Measurements from ENCODE around the gene FBN2.

The FBN2 gene

GRCh38 chr5:128317481-128317880 is 220.6 kb downstream of the FBN2 start:
- H3K36me3 ChIP-seq (ENCODE audit: control insufficient read depth, insufficient read depth, low read length), result no peaks in the 10 kb centered on the region
- no peaks in the 10 kb centered on the region for H3K4me1 ChIP-seq (ENCODE audit: control insufficient read depth, insufficient read depth, low read length)
- no peaks in the 10 kb centered on the region for H3K27me3 ChIP-seq (ENCODE audit: control insufficient read depth, insufficient read depth, low read length)
- H3K9ac ChIP-seq (ENCODE audit: low read depth, low read length), result no peak overlapping the region
- H3K27ac ChIP-seq (ENCODE audit: low read depth, low read length), result no peak overlapping the region
- no peaks in the 10 kb centered on the region for H3K9me3 ChIP-seq (ENCODE audit: control insufficient read depth, insufficient read depth, low read length)
- no peak overlapping the region for H3K4me3 ChIP-seq (ENCODE audit: low read depth, low read length)

GRCh38 chr5:128315671-128316070 is 222.4 kb downstream of the FBN2 start:
- no peak overlapping the region for H3K27ac ChIP-seq (ENCODE audit: low read depth, low read length)
- H3K36me3 ChIP-seq (ENCODE audit: control insufficient read depth, insufficient read depth, low read length), result no peaks in the 10 kb centered on the region
- no peaks in the 10 kb centered on the region for H3K9me3 ChIP-seq (ENCODE audit: control insufficient read depth, insufficient read depth, low read length)
- H3K9ac ChIP-seq (ENCODE audit: low read depth, low read length), result no peak overlapping the region
- no peaks in the 10 kb centered on the region; the same call in 1 of the 2 replicates for H3K4me1 ChIP-seq (ENCODE audit: control insufficient read depth, insufficient read depth, low read length)
- no peaks in the 10 kb centered on the region for H3K27me3 ChIP-seq (ENCODE audit: control insufficient read depth, insufficient read depth, low read length)
- no peak overlapping the region for H3K4me3 ChIP-seq (ENCODE audit: low read depth, low read length)

- Histone ChIP-seq H3K27me3 (ENCODE audit: control insufficient read depth, insufficient read depth, low read length) (no peaks in the 10 kb centered on the region), H3K36me3 (ENCODE audit: control insufficient read depth, insufficient read depth, low read length) (0 out of 2 replicates have a peak, but pooled peaks cover 4% of the 10 kb centered on the region), H3K9ac (ENCODE audit: low read depth, low read length) (no peak overlapping the region)
Observed at GRCh38 chr5:128305341-128305740, 232.7 kb downstream of the FBN2 start.

GRCh38 chr5:128304791-128305190 is 233.3 kb downstream of the FBN2 start:
- no peak overlapping the region for H3K4me3 ChIP-seq (ENCODE audit: low read depth, low read length)
- no peak overlapping the region for H3K9ac ChIP-seq (ENCODE audit: low read depth, low read length)
- H3K27me3 ChIP-seq (ENCODE audit: control insufficient read depth, insufficient read depth, low read length), result no peaks in the 10 kb centered on the region
- no peak overlapping the region for H3K27ac ChIP-seq (ENCODE audit: low read depth, low read length)
- no peaks in the 10 kb centered on the region for H3K9me3 ChIP-seq (ENCODE audit: control insufficient read depth, insufficient read depth, low read length)
- peaks cover 15% of the 10 kb centered on the region for H3K4me1 ChIP-seq (ENCODE audit: control insufficient read depth, insufficient read depth, low read length)
- peaks cover 8% of the 10 kb centered on the region; the same call in 1 of the 2 replicates for H3K36me3 ChIP-seq (ENCODE audit: control insufficient read depth, insufficient read depth, low read length)

More at GRCh38 chr5:128305341-128305740, 232.7 kb downstream of the FBN2 start:
- Histone ChIP-seq H3K9me3 (ENCODE audit: control insufficient read depth, insufficient read depth, low read length) (no peaks in the 10 kb centered on the region), H3K4me1 (ENCODE audit: control insufficient read depth, insufficient read depth, low read length) (peaks cover 15% of the 10 kb centered on the region), H3K4me3 (ENCODE audit: low read depth, low read length) (no peak overlapping the region), H3K27ac (ENCODE audit: low read depth, low read length) (no peak overlapping the region)

GRCh38 chr5:128304088-128304487 is 234.0 kb downstream of the FBN2 start:
- H3K27ac ChIP-seq (ENCODE audit: low read depth, low read length), result no peak overlapping the region
- H3K27me3 ChIP-seq (ENCODE audit: control insufficient read depth, insufficient read depth, low read length), result no peaks in the 10 kb centered on the region
- H3K4me3 ChIP-seq (ENCODE audit: low read depth, low read length), result no peak overlapping the region
- peaks cover 8% of the 10 kb centered on the region; the same call in 1 of the 2 replicates for H3K36me3 ChIP-seq (ENCODE audit: control insufficient read depth, insufficient read depth, low read length)
- H3K4me1 ChIP-seq (ENCODE audit: control insufficient read depth, insufficient read depth, low read length), result peaks cover 15% of the 10 kb centered on the region
- no peak overlapping the region for H3K9ac ChIP-seq (ENCODE audit: low read depth, low read length)
- no peaks in the 10 kb centered on the region for H3K9me3 ChIP-seq (ENCODE audit: control insufficient read depth, insufficient read depth, low read length)

GRCh38 chr5:128303593-128303992 is 234.5 kb downstream of the FBN2 start:
- Histone ChIP-seq H3K9ac (ENCODE audit: low read depth, low read length) (no peak overlapping the region), H3K27ac (ENCODE audit: low read depth, low read length) (no peak overlapping the region)

GRCh38 chr5:128300181-128300580 is 237.9 kb downstream of the FBN2 start:
- Histone ChIP-seq H3K36me3 (ENCODE audit: control insufficient read depth, insufficient read depth, low read length) (peaks cover 8% of the 10 kb centered on the region; the same call in 1 of the 2 replicates), H3K9me3 (ENCODE audit: control insufficient read depth, insufficient read depth, low read length) (no peaks in the 10 kb centered on the region), H3K9ac (ENCODE audit: low read depth, low read length) (no peak overlapping the region), H3K4me1 (ENCODE audit: control insufficient read depth, insufficient read depth, low read length) (peaks cover 15% of the 10 kb centered on the region), H3K4me3 (ENCODE audit: low read depth, low read length) (no peak overlapping the region), H3K27me3 (ENCODE audit: control insufficient read depth, insufficient read depth, low read length) (no peaks in the 10 kb centered on the region), H3K27ac (ENCODE audit: low read depth, low read length) (no peak overlapping the region)

More at GRCh38 chr5:128303593-128303992, 234.5 kb downstream of the FBN2 start:
- peaks cover 8% of the 10 kb centered on the region; the same call in 1 of the 2 replicates for H3K36me3 ChIP-seq (ENCODE audit: control insufficient read depth, insufficient read depth, low read length)
- H3K27me3 ChIP-seq (ENCODE audit: control insufficient read depth, insufficient read depth, low read length), result no peaks in the 10 kb centered on the region
- no peak overlapping the region for H3K4me3 ChIP-seq (ENCODE audit: low read depth, low read length)
- H3K9me3 ChIP-seq (ENCODE audit: control insufficient read depth, insufficient read depth, low read length), result no peaks in the 10 kb centered on the region
- H3K4me1 ChIP-seq (ENCODE audit: control insufficient read depth, insufficient read depth, low read length), result peaks cover 15% of the 10 kb centered on the region

- H3K27me3 ChIP-seq (ENCODE audit: control insufficient read depth, insufficient read depth, low read length), result no peaks in the 10 kb centered on the region
- no peak overlapping the region for H3K27ac ChIP-seq (ENCODE audit: low read depth, low read length)
- H3K9ac ChIP-seq (ENCODE audit: low read depth, low read length), result no peak overlapping the region
- H3K4me3 ChIP-seq (ENCODE audit: low read depth, low read length), result no peak overlapping the region
- no peaks in the 10 kb centered on the region for H3K4me1 ChIP-seq (ENCODE audit: control insufficient read depth, insufficient read depth, low read length)
- H3K9me3 ChIP-seq (ENCODE audit: control insufficient read depth, insufficient read depth, low read length), result no peaks in the 10 kb centered on the region
- H3K36me3 ChIP-seq (ENCODE audit: control insufficient read depth, insufficient read depth, low read length), result no peaks in the 10 kb centered on the region
Observed at GRCh38 chr5:128290152-128290858, 247.7 kb downstream of the FBN2 start.

GRCh38 chr5:128287740-128288139 is 250.3 kb downstream of the FBN2 start:
- Histone ChIP-seq H3K9me3 (ENCODE audit: control insufficient read depth, insufficient read depth, low read length) (no peaks in the 10 kb centered on the region), H3K36me3 (ENCODE audit: control insufficient read depth, insufficient read depth, low read length) (no peaks in the 10 kb centered on the region), H3K4me3 (ENCODE audit: low read depth, low read length) (no peak overlapping the region), H3K27me3 (ENCODE audit: control insufficient read depth, insufficient read depth, low read length) (no peaks in the 10 kb centered on the region), H3K27ac (ENCODE audit: low read depth, low read length) (no peak overlapping the region), H3K4me1 (ENCODE audit: control insufficient read depth, insufficient read depth, low read length) (no peaks in the 10 kb centered on the region), H3K9ac (ENCODE audit: low read depth, low read length) (no peak overlapping the region)

- Histone ChIP-seq H3K36me3 (ENCODE audit: control insufficient read depth, insufficient read depth, low read length) (no peaks in the 10 kb centered on the region), H3K9me3 (ENCODE audit: control insufficient read depth, insufficient read depth, low read length) (no peaks in the 10 kb centered on the region), H3K9ac (ENCODE audit: low read depth, low read length) (no peak overlapping the region), H3K27me3 (ENCODE audit: control insufficient read depth, insufficient read depth, low read length) (no peaks in the 10 kb centered on the region), H3K4me3 (ENCODE audit: low read depth, low read length) (no peak overlapping the region), H3K4me1 (ENCODE audit: control insufficient read depth, insufficient read depth, low read length) (no peaks in the 10 kb centered on the region), H3K27ac (ENCODE audit: low read depth, low read length) (no peak overlapping the region)
Observed at GRCh38 chr5:128284236-128284635, 253.8 kb downstream of the FBN2 start.

- no peak overlapping the region for H3K4me3 ChIP-seq (ENCODE audit: low read depth, low read length)
- 0 out of 2 replicates have a peak, but pooled peaks cover 6% of the 10 kb centered on the region for H3K36me3 ChIP-seq (ENCODE audit: control insufficient read depth, insufficient read depth, low read length)
- no peaks in the 10 kb centered on the region for H3K9me3 ChIP-seq (ENCODE audit: control insufficient read depth, insufficient read depth, low read length)
- no peak overlapping the region for H3K9ac ChIP-seq (ENCODE audit: low read depth, low read length)
- H3K27me3 ChIP-seq (ENCODE audit: control insufficient read depth, insufficient read depth, low read length), result no peaks in the 10 kb centered on the region
- H3K27ac ChIP-seq (ENCODE audit: low read depth, low read length), result no peak overlapping the region
- H3K4me1 ChIP-seq (ENCODE audit: control insufficient read depth, insufficient read depth, low read length), result no peaks in the 10 kb centered on the region
Observed at GRCh38 chr5:128279345-128279744, 258.7 kb downstream of the FBN2 start.

Measured in HUES48 (cell line).